Anterior cingulate cortex (tissue), 58 donors: ENCODE measurements around the gene IFT22.
"Not testable (repeated sequence)": the region's sequence is repeated elsewhere in the genome, so short reads cannot be mapped to it uniquely, and the experiment has no call there.

Experiments
- DNase-seq, 58 donors: peaks; one replicate each; lab custom pipeline; 2025; lab: John Stamatoyannopoulos, UW

IFT22 gene

GRCh38 chr7:101321491-101322401 lies at the start of gene IFT22:
IFT22 (minus strand) TSS chr7:101321812; CDS start chr7:101321709, 103 bp downstream.
- peak; percentile 32 to 91 (median 81) for DNase-seq

DNA sequence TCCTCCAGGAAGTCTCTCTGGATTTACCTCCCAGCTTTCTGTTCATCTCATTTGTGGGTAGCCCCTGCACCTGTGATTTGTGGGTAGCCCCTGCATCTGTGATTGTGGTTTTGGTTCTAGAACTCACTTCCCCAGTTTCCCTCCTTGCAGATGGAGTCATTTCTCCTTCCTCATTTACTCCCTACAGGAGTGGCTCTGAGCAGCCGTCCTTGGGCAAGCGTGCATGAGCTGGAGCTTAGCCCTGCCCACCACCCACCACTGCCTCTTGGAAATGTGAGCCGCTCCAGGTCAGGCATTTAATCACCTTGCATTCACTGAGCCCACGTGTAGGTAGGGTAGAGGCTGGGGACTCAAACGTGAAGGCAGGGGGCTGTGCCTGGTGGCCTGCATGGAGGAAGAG lies 49.2 kb upstream of the IFT22 start:
- no peak for DNase-seq

GRCh38 chr7:101368422-101369165 lies 47.0 kb upstream of the IFT22 start:
- DNase-seq, result no peak

- DNase-seq, result no peak
Observed at GRCh38 chr7:101367676-101368075, 46.1 kb upstream of the IFT22 start.

DNA sequence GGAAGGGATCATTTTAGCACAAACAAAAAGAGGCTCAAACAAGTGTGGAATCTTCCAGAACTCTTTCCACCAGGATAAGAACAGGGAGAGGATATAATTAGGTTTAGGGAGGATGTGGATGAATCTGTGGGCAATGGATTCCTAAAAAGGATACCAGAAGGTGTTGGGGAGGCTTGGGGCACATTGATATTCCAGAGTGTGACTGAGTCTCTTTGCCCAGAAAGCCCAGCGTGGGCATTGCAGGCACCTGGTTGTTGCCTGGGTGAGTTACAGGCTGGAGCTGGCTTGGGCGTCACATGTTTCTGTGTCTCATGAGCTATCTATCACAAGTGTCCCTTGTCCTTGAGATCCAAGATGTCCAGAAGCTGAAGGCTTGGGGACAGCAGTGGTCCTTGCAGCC lies 44.3 kb upstream of the IFT22 start:
- peak in 28 of 58 donors; percentile 7 to 73 (median 30) for DNase-seq

- peak in 50 of 58 donors; percentile 8 to 77 (median 37) for DNase-seq
Observed at GRCh38 chr7:101363734-101364374, 42.2 kb upstream of the IFT22 start.

DNA sequence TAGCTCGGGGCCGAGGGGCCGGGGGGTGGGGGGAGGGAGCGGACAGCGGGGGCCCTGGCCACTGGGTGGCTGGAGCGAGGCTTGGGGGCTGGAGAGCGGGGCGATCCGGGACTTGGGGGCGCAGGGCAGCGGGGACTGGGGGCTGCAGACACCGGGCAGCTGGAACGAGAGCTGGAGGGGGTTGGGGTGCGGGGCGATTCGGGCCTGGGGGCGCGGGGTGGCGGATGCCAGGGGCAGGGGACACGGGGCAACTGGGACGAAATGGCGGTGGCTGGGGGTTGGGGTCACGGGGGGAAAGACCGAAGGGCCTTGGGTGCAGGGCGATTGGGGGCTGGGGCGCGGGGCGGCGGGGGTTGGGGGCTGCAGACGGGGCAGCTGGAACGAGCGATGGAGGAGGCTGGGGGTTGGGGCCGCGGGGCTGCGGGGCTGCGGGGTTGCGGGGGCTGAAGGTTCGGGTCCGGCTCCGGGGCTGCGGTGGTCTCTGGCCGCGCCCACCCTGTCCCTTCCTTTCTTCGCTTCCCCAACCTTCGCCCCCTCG lies 41.7 kb upstream of the IFT22 start:
- DNase-seq, result peak in 2 of 58 donors; percentile 2 to 13

DNA sequence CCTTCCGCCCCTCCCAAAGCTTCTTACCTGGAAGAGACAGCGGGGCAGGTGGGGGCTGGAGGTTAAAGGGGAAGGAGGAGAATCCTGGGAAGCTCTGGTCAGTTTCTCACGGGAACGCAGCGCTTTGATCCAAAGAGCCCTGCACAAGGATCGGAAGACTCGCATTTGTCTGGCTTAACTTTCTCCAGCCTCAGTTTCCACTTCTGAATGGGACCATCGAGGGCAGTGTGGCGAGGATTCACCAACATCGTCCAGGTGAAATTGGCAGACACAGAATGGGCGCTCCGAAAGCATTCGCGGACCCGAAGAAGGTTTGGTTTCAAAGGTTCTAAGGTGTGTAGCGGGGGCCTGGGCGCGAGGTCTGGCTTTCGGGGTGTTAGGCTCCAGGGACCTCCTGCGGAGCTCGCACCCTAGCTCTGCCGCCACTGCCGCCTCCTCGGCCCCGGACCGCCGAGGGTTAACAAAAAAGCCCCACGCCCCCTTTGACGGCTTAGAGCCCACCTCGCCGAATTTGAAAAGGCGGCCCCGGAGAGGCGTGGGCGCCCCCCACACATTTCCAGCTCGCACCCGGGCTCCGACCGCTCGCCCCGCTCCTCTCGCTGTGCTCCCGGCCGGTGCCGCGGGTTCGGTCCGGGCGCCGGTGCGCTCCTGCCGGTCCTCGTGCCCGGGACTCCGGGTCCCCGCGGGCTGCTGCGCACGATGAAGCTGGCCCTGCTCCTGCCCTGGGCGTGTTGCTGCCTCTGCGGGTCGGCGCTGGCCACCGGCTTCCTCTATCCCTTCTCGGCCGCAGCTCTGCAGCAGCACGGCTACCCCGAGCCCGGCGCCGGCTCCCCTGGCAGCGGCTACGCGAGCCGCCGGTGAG lies 41.0 kb upstream of the IFT22 start, which contains the start of gene COL26A1:
Gene COL26A1, plus strand, starts transcription at position 542 of the 862 bp plus-strand sequence. Its CDS starts 158 bp downstream, at position 700.
- DNase-seq, result peak in 12 of 58 donors; percentile 6 to 45 (median 21)

DNA sequence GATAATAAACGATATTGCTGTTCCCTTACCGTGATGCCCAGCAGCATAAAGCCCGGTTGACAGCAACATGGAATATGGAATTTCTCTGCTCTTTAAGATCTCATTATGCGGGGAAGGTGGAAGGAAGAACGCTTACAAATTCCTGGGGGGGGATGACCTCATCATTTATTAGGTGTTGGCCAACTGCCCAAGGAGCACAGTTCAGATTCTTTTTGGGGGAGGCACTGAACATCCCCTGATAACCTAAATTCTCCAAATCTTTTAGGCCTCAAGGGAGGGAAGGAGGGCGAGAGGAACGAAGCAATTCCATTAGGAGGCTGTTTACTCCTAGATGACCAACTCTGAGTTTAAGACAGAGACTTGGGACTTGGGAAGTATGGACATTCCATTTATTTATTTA lies 35.8 kb upstream of the IFT22 start:
- DNase-seq, result no peak

GRCh38 chr7:101352920-101353308 lies 31.3 kb upstream of the IFT22 start:
- no peak for DNase-seq

DNA sequence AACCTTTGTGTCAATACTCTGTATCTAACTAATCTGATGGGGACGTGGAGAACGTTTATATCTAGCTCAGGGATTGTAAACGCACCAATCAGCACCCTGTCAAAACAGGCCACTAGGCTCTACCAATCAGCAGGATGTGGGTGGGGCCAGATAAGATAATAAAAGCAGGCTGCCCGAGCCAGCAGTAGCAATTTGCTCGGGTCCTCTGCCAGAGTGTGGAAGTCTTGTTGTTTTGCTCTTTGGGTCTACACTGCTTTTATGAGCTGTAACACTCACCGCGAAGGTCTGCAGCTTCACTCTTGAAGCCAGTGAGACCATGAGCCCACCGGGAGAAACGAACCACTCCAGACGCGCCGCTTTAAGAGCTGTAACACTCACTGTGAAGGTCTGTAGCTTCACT lies 27.7 kb upstream of the IFT22 start:
- DNase-seq, result not testable (repeated sequence)

DNA sequence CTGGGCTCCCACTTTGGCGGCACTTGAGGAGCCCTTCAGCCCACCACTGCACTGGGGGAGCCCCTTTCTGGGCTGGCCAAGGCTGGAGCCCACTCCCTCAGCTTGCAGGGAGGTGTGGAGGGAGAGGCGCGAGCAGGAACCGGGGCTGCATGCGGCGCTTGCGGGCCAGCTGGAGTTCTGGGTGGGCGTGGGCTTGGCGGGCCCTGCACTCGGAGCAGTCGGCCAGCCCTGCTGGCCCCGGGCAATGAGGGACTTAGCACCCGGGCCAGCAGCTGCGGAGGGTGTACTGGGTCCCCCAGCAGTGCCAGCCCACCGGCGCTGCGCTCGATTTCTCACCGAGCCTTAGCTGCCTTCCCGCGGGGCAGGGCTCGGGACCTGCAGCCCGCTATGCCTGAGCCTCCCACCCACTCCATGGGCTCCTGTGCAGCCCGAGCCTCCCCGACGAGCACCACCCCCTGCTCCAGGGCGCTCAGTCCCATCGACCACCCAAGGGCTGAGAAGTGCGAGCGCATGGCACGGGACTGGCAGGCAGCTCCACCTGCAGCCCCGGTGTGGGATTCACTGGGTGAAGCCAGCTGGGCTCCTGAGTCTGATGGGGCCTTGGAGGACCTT lies 26.9 kb upstream of the IFT22 start:
- not testable (repeated sequence) for DNase-seq

DNA sequence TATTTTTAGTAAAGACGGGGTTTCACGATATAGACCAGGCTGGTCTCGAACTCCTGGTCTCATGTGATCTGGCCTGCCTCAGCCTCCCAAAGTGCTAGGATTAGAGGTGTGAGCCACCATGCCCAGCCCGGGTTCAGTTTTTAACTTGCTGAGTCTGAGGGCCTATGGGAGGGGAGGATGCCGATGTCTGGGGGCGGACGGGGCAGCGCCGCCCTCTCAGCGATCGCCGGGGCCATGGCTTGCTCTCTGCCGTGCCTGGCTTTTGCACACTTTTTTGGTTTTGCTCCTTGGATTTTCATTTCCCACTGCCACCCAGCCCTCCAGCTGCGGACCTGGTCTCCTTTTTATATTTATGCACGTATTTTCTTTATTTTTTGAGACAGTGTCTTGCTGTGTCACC lies 25.9 kb upstream of the IFT22 start:
- no peak for DNase-seq

DNA sequence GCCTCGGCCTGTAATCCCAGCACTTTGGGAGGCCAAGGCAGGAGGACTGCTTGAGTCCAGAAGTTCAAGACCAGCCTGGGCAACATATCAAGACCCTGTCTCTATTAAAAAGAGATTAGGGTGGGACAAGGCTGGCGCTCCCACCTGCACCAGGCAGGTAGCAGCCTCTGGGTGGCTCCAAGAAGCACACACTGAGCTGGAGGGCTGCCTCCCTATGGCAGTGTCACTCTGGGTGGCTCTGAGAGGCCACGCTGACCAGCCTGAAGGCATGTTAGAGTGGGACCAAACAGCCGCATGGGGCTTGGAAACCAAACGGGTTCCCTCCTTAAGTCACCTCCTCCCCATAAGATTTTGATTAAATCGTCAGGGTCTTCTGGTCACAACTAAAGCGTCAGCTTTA lies 21.3 kb upstream of the IFT22 start:
- DNase-seq, result no peak

- no peak for DNase-seq
Observed at GRCh38 chr7:101340379-101340778, 18.8 kb upstream of the IFT22 start.

DNA sequence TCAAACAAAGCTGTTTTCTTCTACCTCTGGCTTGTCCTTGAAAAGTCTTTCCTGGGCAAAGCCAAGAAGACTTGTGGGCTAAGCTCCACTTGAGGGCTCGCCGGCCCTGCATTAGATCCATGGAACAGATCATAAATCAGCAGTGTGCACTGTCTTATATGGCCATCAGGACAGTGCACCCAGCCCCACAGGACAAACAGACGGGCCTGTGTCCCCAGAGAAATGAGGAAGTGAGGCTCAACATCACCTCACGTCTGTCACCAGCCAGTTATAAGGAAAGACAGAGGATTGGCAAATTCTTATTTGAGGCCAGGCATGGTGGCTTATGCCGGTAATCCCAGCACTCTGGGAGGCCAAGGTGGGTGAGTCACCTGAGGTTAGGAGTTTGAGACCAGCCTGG lies 12.3 kb upstream of the IFT22 start:
- no peak for DNase-seq

DNA sequence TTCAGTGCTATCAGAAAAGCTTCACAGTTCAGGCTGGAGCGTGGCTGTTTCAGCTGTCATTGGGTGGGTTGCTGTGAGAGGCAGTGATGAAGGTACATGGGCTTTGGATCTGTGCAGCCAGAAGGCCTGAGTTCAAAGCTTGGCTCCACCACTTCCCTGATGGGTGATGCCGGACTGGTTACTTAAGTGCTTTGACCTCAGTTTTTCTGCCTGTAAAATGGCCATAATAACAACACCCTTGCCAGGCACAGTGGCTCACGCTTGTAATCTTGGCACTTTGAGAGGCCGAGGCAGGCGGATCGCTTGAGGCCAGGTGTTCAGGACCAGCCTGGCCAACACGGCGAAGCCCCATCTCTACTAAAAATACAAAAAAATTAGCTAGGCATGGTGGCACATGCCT lies 10.4 kb upstream of the IFT22 start:
- DNase-seq, result no peak

GRCh38 chr7:101330011-101330484 lies 8.4 kb upstream of the IFT22 start:
- DNase-seq, result no peak

DNA sequence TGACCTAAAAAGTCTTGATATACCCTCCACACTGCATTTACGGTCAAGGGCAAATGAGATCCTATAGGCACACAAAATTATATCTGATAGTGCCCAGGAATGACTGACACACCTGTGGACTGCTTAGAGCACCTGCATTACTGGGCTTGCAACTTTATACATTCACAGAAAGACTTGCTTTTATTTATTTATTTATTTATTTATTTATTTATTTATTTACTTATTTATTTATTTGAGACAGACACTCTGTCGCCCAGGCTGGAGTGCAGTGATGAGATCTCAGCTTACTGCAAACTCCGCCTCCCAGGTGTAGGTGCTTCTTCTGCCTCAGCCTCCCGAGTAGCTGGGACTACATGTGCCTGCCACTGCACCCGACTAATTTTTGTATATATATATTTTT lies 6.5 kb upstream of the IFT22 start:
- DNase-seq, result no peak
